Calu3 (cell line): ENCODE results near the gene CTRB1. TPM values are rescaled to one million over a fixed set of nuclear protein-coding genes. Genes with fewer than 3 reads are reported as not detected.

ENCODE experiments used
- BruUV-seq: library from RNA; stranded (reverse); fragments of 400-500 nt; replicated peaks from 2 replicates; lab custom pipeline; 2021; lab: Mats Ljungman, UMichigan
- CTCF ChIA-PET: fragments of 300-600 bp; sonication (Branson Sonifier 250); formaldehyde crosslinking; loops from one replicate; lab custom pipeline; 2022; ENCODE audit warnings: antibody characterized with exemption; lab: Charles Lee
- DNase-seq: peaks from one replicate; pipeline ENCODE4 v3.0.0; 2022
- H3K27ac Mint-ChIP-seq: one replicate; pipeline ENCODE4 v1.8.0; 2022; ENCODE audit warnings: mixed read lengths; ENCODE audit not compliant: unreplicated experiment
- H3K27me3 Mint-ChIP-seq: one replicate; pipeline ENCODE4 v1.8.0; 2022; ENCODE audit warnings: mixed read lengths; ENCODE audit not compliant: unreplicated experiment
- H3K36me3 Mint-ChIP-seq: one replicate; pipeline ENCODE4 v1.8.0; 2022; ENCODE audit warnings: mild to moderate bottlenecking, moderate library complexity, mixed read lengths; ENCODE audit not compliant: insufficient read depth, unreplicated experiment
- H3K4me1 Mint-ChIP-seq: one replicate; pipeline ENCODE4 v1.8.0; 2022; ENCODE audit warnings: mild to moderate bottlenecking, low read depth, mixed read lengths; ENCODE audit not compliant: unreplicated experiment
- H3K4me3 Mint-ChIP-seq: one replicate; pipeline ENCODE4 v1.8.0; 2022; ENCODE audit warnings: mild to moderate bottlenecking, low read depth, moderate library complexity, mixed read lengths; ENCODE audit not compliant: unreplicated experiment
- H3K9me3 Mint-ChIP-seq: one replicate; pipeline ENCODE4 v1.8.0; 2022; ENCODE audit warnings: low read depth, mixed read lengths; ENCODE audit not compliant: unreplicated experiment
- CTCF ChIP-seq: fragments of 200-600 bp; IDR thresholded peaks from one replicate; pipeline ENCODE4 v1.8.0; 2022; ENCODE audit warnings: antibody characterized with exemption; ENCODE audit not compliant: unreplicated experiment
- intact Hi-C: fragments of 100-400 bp; cut with micrococcal nuclease; formaldehyde crosslinking; loops from one replicate; pipeline ENCODE4 v1.10.0; 2022; ENCODE audit not compliant: unreplicated experiment
- total RNA-seq: library from RNA; stranded (reverse); gene quantifications from 2 replicates; pipeline ENCODE4 v1.2.3, GENCODE V29; 2022

CTRB1 gene
- total RNA-seq, 1 experiment from 2014 or later = not detected

GRCh38 chr16:75263291-75263962 is 44.6 kb downstream of the CTRB1 start:
- CTCF ChIA-PET = no interaction called here
- Mint-ChIP-seq H3K9me3 (no peaks in the 10 kb centered on the region), H3K27ac (no peak overlapping the region), H3K36me3 (peaks cover 54% of the 10 kb centered on the region), H3K27me3 (no peaks in the 10 kb centered on the region), H3K4me1 (peaks cover 61% of the 10 kb centered on the region), H3K4me3 (peak overlapping the region; percentile 89)
- BruUV-seq = no TSS peak
- no peak for TF ChIP-seq CTCF
- intact Hi-C loops = no loop called here
- no peak for DNase-seq

DNA sequence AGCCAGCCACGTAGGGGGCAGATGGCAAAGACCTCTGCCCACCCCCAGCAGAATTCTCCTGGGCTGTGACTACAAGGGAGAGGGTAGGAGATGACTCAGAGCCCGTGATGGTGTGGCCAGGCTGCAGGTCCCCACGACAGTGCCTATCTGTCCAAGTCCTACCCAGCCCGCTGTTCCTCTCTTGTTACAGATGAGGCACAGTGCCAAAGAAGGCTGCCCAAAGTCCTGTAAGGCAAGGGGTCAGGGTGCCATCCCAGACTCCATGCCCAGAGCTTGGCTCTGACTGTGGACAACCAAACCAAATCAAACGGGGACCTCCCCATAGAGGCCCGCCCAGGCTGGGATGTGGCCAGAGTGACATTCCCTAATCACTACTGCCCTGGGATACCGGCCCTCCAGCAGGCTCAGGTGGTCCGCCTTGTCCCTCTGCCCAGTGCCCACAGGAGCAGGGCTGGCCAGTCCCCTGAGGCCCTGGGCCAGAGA is 45.2 kb downstream of the CTRB1 start:
- no peaks in the 10 kb centered on the region for H3K27me3 Mint-ChIP-seq
- no peaks in the 10 kb centered on the region for H3K9me3 Mint-ChIP-seq
- no peak for TF ChIP-seq CTCF
- peak overlapping the region; percentile 89 for H3K4me3 Mint-ChIP-seq
- intact Hi-C loops = loop anchor here (2.0 kb wide), 1 partner anchor 19 kb away; no protein-coding TSS in a partner anchor
- no TSS peak for BruUV-seq
- peaks cover 54% of the 10 kb centered on the region for H3K36me3 Mint-ChIP-seq
- peak overlapping the region; percentile 86 for H3K27ac Mint-ChIP-seq
- CTCF ChIA-PET = interaction anchor here (0.8 to 0.9 kb wide), 2 partner anchors 16 to 18 kb away, joined by 3 to 4 read pairs; no protein-coding TSS in a partner anchor
- peaks cover 59% of the 10 kb centered on the region for H3K4me1 Mint-ChIP-seq
- no peak for DNase-seq

GRCh38 chr16:75264457-75264998 is 45.7 kb downstream of the CTRB1 start:
- H3K27me3 Mint-ChIP-seq = no peaks in the 10 kb centered on the region
- CTCF ChIA-PET = interaction anchor here (0.8 to 0.9 kb wide), 2 partner anchors 17 to 19 kb away, joined by 3 to 4 read pairs; no protein-coding TSS in a partner anchor
- BruUV-seq = TSS peak; percentile 24
- H3K4me1 Mint-ChIP-seq = peaks cover 59% of the 10 kb centered on the region
- H3K4me3 Mint-ChIP-seq = peak overlapping the region; percentile 89
- peaks cover 54% of the 10 kb centered on the region for H3K36me3 Mint-ChIP-seq
- intact Hi-C loops = loop anchor here (2.0 kb wide), 1 partner anchor 20 kb away; no protein-coding TSS in a partner anchor
- no peak for DNase-seq
- peak overlapping the region; percentile 86 for H3K27ac Mint-ChIP-seq
- no peaks in the 10 kb centered on the region for H3K9me3 Mint-ChIP-seq
- no peak for TF ChIP-seq CTCF

GRCh38 chr16:75264999-75265910 is 46.5 kb downstream of the CTRB1 start:
- BruUV-seq = no TSS peak
- Mint-ChIP-seq H3K4me3 (peak overlapping the region; percentile 89), H3K9me3 (no peaks in the 10 kb centered on the region), H3K36me3 (peaks cover 54% of the 10 kb centered on the region), H3K4me1 (peaks cover 59% of the 10 kb centered on the region), H3K27me3 (no peaks in the 10 kb centered on the region), H3K27ac (peak overlapping the region; percentile 90)
- intact Hi-C loops = loop anchor here (2.0 kb wide), 1 partner anchor 20 kb away; no protein-coding TSS in a partner anchor
- no peak for TF ChIP-seq CTCF
- peak; percentile 75 for DNase-seq
- CTCF ChIA-PET = interaction anchor here (0.6 to 0.9 kb wide), 4 partner anchors 8 to 867 kb away, joined by 3 to 4 read pairs (median 4); no protein-coding TSS in a partner anchor
